GM18517 (cell line): ENCODE results near the gene SNRK.

ENCODE experiments used
- ATAC-seq: cut with Tn5 transposase; IDR thresholded peaks from one replicate; pipeline ENCODE4 v1.9.1; 2021; ENCODE audit warnings: mild to moderate bottlenecking, moderate library complexity; ENCODE audit not compliant: unreplicated experiment

SNRK gene

DNA sequence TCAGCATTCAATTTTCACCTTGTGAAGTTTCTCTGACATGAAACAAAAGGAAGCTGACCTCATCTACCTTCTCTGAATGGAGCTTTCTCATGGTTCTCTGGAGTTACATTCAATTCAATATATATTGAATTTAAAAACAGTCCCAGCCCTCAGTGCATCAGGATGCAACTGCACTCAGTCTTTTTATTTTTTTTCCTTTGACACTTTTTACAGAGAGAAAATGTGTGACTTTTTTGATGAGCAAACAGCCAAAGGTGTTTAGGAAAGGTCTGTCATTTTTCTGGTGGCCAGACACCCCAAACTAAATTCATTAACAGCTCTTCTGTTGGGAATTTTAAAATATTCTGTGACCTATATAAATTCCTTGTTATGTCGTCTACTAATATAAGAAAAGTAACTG is 19.3 kb upstream of the SNRK start:
- ATAC-seq: no peak

DNA sequence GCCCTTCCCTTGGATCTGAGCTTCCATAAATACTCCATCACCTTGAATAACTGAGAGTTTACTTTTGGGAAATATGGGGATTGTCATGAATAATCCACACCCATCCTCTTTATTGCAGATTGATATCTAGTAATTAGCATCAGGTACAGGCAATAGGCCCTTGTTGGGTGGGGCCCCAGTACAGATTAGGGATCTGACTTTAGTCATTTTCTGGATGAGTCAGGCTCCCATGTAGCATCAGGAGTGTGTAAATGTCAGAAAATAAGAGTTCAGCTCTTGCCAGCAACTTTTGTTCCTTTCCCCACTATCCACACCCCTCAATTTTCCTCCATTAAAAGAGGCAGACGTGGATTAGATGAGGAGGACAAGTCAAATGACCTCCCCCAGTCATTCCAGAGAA is 17.7 kb upstream of the SNRK start:
- ATAC-seq: no peak

DNA sequence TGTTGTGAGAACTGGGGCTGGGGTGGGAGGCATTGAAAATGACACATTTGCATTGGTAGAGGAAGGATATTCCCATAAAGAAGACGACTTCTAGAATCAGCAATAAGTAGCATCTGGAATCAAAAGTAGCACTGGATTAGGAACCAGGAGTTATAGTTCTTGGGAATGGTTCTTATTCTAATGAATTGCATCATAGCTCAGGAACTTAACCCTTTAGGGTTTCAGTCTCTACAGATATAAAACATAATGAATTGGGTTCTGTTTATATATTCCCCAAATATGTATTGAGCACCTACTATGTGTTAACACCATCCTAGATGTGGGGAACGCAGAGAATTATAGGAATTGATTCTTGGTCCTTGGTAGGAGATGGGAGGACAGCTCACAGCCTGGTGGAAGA is 16.3 kb upstream of the SNRK start:
- ATAC-seq: no peak

DNA sequence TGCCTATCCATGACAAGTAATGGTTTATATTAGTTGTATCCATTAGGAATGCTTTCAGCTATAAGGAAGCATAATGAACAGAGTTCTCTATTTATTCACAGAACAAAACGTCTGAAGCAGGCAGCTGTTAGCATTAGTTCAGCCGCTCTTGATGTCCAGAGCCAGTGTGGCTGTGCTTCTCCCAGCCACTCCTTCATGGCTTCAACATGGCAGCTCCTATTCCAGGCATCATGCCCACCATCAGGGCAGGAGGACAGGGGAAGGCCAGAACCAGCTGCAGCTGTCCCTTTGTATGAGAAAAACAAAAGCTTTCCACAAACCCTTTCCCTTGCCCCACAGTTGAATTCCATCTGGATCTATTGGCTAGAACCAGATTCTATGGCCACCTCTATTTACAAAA is 12.9 kb upstream of the SNRK start:
- no peak for ATAC-seq

DNA sequence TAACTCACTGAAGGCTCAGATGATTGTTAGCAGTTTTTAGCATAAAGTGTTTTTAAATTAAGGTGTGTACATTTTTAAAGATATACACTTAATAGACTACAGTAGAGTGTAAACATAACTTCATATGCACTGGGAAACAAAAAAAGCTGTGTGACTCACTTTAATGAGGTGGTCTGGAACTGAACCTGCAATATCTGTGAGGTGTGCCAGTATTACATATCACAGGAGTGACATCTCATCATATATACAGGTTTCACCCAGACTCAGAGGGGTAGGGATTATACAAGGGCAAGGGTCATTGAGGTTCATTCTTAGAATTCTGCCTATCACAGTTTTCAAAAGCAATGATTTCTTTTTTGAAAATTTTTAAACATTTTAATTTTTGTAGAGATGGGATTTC is 7.3 kb upstream of the SNRK start:
- no peak for ATAC-seq

DNA sequence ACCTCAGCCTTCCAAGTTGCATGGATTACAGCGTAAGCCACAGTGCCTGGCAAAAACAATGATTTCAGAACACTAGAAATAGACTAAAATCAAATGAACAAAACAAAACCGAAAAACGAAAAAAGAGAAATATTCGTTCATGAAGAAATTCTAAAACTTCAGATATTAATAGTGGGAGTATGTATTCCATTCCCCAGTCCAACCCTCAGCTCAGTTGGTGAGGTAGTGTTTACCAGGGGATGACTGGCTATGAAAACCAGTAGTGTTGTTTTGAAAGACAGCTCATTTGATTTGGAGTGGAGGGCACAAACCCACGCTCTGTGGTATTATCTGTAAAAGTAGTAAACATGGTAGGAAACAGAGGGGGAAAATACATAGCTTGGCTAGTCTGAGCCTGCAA is 6.8 kb upstream of the SNRK start:
- no peak for ATAC-seq

DNA sequence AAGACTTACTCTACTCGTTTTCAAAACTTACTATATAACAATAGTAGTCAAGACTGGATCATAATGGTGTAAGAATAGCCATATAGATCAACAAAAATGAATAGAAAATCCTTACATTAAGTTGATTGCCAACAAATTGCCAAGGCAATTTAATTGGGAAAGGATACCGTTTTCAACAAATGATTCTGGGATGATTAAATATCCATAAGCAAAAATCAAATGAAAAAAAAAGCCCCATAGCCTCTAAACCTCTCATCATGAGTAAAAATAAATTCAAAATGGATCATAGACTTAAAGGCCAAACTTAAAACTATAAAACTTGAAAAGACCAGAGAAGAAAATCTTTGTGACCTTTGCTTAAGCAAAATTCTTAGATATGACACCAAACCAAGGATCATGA is 5.3 kb upstream of the SNRK start:
- no peak for ATAC-seq

DNA sequence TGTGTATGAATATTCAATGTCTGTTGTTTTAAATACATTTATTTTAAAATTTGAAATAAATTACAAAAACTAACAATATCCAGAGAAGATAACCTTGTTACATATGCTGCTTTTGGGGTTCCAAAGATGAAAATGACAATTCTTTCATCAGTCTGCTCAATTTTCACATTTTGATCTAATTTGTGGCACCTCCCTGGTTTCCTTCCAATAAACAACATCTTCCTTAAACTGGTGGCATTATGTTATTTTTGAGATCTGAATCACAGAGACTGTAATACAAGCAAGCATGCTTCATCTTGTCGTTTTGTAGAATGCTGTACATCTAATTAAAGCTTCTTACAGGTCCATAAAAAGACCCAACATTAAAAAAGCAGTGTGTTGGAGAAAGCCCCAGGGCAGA is 2.2 kb upstream of the SNRK start:
- no peak for ATAC-seq

DNA sequence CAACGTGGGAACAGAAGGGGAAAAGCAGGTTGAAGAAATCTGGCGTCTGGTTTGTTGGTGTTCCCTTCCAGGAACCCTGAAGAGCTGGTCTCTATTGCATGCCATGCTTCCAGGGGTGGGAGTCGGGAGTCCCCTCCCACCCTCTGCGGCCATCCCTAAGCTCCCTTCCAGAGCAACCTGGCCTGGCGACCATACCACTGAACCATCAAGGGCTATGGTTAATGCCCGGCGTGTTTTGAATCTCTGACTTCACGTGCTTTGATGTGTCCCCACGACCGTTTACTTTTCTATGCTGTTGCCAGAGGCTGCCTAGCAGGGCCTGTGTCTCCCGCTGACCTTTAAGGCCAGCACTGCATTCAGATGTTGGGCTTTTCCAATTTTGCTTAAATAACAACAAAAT is 696 bp upstream of the SNRK start:
- ATAC-seq: no peak

DNA sequence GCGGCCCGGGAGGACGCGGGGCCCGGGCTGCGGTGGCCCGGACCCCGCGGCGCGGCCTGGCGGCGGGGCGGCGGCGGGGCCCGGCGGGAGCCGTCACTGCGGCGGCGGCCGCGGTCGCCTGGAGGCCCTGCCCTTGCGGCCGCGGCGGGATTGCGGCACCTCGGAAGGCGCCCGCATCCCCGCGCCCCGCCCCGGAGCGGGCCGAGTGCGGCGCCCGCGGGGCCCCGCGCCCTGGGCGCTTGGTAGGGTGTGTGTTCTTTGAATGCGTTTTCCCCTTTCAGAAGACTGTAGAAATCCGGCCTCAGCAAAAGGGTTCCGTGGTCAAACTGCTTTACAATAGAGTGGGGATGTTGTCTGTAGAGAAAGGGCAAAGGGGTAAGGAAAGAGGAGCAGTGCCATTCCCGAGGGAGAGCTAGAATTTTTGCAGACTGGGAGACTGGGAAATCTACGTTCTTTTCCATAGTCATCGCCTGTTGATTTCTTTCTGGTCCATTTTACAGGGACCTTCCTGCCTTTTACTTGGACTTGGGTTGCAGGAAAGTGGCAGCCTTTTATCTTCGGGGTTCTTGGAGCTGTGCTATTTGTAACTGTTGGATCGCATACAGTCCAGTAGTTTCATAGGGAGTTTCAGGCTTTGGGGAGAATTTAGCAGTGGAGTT is 630 bp downstream of the SNRK start:
- peak; percentile 36 for ATAC-seq

DNA sequence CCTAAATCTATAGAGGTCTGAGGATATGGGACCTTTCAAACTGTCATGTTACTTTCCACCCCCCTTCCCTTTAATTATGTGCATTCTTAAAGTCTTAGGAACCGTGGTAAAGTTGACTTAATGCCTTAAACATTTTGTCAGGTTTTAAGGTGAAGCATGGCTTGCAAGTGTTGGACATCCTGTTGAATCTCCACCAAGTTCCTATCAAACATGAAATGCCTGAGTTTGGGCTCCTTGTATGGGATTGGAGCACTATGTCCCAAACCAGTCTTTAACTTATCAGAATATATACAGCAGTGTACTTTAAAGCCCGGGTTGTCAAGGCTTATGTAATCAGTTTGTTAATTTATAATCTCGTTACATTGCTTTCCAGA is 1.1 kb downstream of the SNRK start:
- no peak for ATAC-seq

DNA sequence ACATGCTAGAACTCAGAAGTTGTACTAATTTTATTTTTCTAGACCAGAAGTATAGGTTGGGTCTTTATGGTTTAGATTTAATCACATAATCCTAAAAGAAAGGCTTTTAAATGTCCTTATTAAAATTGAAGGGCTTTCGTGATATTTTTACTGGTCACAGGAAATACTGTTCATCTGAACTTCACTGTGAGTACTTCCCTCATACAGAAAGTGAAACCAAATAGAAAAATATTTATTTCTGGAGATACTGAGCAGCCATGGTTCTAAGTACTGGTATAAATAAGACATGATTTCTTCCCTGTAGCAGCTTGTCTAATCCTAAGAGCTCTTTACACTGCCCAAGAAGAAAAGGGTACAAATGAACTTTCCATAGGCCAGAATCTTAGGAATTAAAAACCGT is 2.0 kb downstream of the SNRK start:
- peak; percentile 60 for ATAC-seq

DNA sequence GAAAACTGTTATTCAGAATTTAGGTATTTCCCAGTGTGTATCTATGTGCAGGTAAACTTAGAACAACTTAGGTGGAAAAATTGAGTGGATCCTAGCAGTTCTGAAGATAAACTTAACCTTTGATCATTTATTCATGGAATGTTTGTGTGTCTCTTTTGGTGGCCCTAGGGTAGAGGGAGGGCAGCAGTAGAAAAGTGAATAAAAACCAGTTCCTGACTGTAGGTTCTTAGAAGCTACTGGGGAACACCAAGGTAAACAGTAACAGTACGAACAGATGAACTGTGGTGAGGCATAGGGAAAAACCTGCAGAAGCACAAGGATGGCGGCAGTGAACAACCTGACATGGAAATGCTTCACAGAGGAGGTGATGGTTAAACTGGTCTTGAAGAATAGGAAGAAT is 2.5 kb downstream of the SNRK start:
- no peak for ATAC-seq

DNA sequence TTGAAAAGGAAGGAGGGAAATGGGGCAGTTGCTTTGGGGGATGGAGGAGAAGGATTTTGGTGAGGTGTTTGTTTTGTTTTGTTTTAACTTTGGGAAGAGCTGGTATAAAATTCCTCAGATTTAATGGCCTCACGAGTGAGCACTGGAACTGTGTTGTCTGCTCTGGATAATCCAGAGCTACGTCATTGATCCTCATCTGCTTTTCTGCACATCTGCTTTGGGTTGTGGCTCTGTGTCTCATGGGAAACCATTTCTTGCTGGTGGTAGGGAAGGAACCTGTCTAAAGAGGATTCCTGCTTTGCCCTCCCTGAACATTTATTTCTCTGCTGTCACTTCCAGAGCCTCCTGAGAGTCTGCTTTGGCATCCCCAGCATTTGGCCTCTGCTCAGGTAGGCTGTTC is 3.1 kb downstream of the SNRK start:
- no peak for ATAC-seq

DNA sequence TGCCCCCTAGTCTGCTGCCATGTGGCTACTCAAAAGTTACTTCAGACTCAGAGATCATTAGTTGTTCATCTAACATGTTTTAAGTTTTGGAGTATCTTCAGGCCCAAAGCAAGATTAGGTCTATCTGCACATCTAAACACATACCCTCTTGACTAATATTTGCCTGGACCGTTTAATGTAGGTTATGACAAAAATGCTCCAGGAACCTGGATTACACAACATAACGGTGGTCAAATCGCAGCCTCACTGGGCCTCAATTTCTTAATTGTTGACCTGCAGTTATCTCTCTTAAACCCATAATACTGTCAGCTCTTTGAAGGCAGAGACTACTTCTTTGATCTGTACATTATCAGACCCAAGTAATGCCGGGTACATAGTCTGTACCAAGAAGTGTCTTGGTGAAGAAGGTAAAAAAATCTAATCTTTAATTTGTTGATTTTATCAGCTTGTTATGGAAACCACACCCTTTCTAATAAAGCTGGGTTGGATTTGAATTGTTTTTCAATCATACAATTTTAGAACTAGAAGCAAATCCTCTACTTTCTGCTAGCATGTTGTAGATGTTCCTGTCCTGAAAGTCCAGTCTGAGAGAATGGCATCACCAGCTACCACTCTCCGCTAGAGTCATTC is 3.6 kb downstream of the SNRK start:
- no peak for ATAC-seq

DNA sequence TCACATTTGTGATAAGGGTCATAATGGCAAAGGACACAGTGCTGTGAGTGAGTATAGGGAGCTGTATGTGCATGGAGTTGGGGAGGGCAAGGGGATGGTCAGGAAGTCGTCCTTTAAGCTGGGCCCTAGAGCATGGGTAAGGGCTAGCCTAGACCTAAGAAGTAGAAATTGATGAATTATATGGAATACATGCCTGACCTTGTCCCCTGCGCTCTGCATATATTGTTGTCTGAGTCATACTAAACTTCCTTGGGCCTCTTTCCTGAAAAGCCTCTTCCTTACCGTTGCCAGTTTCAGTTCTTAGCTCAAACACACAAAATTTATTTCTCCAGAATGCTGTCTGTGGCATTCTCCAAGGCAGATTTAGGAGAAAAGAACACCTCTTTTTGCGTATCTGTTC is 4.6 kb downstream of the SNRK start:
- ATAC-seq: no peak

DNA sequence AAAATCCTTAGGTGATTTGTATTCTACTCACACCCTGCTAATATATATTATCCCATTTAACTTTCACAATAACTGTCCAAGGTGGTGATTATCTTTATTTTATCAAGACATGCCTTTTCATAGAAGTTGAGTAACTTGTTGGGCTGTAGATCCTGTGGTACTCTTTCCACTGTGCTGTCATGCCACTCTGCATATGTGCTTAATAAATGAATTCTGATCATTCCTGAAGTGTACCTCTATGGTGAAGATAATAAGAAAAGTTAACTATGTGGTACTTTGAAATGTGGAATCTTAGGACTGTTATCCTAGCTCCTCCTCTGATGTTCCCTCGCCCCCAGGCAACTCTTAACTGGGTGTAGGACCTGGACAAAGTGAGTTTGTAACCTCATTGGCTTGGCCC is 5.2 kb downstream of the SNRK start:
- ATAC-seq: no peak

DNA sequence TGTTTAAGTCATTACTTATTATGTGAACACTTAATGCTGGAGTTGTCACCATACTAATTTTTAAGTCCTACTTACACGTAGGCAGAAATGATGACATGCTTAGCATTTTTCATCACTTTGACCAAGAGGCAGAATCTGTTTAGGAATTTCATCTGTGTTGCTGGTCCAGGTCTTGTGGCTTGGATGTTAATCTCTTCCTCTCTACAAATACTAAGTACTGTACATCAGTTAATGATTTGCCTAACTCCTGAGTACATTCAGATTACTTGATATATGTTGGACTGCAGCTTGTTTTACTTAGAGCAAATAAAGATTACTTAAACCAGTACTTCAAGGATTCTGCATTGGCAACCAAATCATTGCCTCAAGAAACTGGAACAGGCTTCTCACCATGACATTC is 8.6 kb downstream of the SNRK start:
- no peak for ATAC-seq

DNA sequence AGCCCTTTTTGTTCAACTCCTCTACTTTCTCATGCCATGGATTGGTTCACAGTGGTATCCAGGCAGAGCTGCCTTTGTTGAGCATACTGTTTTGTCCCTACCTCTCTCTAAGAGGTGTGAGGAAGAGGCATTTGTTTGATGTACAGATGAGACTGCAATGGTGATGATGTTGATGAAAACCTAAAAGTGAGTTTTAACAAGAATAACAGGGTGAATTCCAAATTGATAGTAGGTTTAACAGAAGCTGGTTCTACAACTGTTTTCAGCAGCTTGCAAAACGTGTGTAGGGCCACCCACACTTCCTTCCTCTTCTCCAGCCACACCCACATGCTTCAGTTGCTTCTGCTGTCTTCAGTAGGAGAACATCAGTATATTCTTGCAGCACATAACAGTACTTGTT is 10.2 kb downstream of the SNRK start:
- ATAC-seq: peak; percentile 74

DNA sequence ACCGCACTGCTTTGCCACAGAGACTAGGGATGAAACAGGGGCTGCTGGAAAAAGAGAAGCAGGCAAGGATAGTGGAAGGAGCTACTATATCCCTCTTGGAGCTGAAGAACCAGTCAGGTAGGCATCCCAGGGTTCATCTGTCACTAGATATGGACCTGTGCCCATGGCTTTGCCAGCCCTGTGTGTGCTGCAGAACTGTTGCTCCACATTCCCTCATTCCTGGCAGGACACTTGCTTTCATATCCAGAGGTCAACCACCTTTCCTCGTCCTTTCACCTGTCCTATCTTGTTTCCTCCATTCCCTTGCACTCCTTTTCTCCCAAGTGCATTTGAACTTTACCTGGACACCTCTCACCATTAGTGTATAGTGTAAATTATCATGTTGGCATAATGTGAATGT is 12.0 kb downstream of the SNRK start:
- ATAC-seq: no peak

DNA sequence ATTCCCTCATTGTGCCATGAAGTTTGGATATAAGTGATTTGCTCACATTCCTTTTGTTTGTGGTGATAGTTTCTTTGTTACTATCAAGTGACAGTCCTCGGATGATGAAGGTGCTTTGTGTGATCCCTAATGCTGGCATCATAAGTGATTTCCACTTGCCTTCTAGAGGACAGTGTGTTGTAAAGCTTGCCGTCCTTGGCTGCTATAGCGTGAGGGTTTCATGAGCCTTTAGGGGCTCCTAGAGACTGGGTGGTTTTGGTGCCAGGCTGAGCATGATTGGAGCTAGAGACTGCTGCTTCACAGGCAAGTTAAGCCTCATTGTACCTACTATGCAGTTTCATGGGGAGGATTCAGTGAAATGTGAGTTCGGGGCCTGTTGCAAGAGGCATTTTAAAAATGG is 12.4 kb downstream of the SNRK start:
- no peak for ATAC-seq

DNA sequence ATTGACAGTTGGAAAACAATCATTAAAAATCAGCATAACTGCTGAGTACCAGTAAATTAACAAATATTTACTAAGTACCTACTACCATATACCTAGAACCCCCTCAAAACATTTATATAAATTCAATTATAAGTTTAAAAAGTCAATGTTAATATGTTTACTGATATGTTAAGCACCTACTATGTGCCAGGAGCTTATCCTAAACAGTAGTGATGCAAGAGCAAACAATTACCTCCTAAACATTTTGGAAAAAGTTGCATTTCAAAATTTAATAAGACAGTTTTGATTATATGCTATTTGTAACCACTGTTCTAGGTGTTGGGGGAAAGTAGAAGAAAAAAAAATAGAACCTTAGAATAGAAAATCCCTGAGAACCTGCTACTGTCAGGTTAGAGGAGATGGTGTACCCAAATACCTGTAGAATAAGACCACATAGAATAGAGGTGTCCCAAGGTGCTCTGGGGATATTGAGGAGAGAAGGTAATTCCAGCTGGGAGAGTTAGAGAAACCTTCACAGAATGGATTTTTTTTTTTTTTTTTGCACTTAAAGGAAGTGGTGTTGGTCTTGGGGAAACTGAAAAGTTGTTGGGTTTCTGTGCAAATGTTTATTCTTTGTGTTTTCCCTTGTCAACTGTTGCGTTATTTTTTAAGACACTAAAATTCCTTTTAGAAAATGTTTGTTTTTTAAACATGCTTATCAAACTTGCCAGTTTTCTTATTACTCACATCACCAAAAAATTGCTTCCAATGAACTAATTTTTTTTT is 16.0 kb downstream of the SNRK start:
- ATAC-seq: no peak

DNA sequence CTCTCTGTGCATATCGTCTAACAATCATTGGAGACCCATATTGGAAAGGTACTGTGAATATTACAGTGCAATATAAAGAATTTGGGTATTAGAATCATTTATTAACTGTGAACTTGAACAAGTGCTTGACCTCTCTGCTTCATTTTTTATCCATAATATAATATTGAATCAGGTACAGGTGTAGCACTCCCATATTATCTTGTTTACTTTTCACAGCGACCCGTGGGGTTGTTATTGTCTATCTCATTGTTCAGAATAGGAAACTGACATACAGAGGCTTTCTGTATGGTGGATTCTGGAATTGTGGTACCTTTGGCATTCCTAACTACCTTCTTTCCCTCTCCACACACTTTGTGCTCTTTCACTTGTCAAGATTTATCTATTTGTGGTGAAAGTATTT is 17.8 kb downstream of the SNRK start:
- no peak for ATAC-seq
